Cardiac fibroblast (primary cell): Measurements from ENCODE around the gene ATG10.

Experiments
- DNase-seq, 2 donors: peaks; one replicate each; pipeline versions ENCODE4 v3.0.0 to v3.0.0-alpha.2; 2010; ENCODE audit warnings: low read depth in 2 of 2
- H3K4me3 ChIP-seq, 2 donors: replicated peaks in 1 of 2; 1 replicate in 1 of 2; 2 replicates in 1 of 2; pipeline ENCODE4 v1.5.1; 2011; ENCODE audit warnings: low read depth in 2 of 2, low read length in 2 of 2, mild to moderate bottlenecking in 2 of 2, moderate library complexity in 1 of 2
- TF ChIP-seq, protein P1 (sequence below): IDR thresholded peaks from one replicate; pipeline ENCODE4 v1.5.1; 2011; ENCODE audit warnings: low read depth, mild to moderate bottlenecking, low read length, inconsistent platforms

The ATG10 gene

DNA sequence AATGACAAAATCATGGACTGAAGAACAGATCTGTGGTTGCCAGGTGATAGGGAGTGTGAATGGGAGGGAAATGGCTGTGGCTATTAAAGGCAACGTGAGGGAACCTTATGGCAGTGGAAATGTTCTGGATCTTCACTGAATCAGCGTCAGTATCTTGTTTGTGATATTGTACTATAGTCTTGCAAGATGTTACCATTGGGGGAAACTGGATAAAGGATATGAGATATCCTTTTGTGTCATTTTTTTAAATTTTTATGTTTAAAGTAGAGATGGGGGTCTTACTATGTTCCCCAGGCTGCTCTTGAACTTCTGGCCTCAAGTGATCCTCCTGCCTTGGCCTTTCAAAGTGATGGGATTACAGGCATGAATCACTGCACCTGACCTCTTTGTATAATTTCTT is 210.8 kb downstream of the ATG10 start:
- H3K4me3 ChIP-seq: no peak overlapping the region
- TF ChIP-seq, protein P1, sequence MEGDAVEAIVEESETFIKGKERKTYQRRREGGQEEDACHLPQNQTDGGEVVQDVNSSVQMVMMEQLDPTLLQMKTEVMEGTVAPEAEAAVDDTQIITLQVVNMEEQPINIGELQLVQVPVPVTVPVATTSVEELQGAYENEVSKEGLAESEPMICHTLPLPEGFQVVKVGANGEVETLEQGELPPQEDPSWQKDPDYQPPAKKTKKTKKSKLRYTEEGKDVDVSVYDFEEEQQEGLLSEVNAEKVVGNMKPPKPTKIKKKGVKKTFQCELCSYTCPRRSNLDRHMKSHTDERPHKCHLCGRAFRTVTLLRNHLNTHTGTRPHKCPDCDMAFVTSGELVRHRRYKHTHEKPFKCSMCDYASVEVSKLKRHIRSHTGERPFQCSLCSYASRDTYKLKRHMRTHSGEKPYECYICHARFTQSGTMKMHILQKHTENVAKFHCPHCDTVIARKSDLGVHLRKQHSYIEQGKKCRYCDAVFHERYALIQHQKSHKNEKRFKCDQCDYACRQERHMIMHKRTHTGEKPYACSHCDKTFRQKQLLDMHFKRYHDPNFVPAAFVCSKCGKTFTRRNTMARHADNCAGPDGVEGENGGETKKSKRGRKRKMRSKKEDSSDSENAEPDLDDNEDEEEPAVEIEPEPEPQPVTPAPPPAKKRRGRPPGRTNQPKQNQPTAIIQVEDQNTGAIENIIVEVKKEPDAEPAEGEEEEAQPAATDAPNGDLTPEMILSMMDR: no peak
- DNase-seq: no peak

DNA sequence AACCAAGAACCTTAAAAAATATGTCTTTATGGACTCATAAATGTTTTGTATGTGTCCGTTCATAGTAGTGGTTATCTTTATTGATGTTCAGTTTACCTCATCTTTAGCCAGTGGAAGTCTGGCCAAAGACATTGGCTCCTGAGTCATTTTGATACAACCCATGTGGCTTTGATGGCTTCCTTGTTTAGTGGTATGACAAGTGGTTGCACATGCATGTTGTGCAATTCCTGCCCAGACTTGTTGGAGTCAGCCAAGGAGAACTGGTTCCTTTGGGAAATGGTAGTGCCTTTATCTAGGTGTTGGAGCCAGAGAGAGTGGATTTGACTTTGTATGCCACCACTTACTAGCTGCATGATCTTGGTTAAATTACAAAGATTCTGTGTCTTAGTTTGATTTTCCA is 212.0 kb downstream of the ATG10 start:
- TF ChIP-seq, protein P1: no peak

DNA sequence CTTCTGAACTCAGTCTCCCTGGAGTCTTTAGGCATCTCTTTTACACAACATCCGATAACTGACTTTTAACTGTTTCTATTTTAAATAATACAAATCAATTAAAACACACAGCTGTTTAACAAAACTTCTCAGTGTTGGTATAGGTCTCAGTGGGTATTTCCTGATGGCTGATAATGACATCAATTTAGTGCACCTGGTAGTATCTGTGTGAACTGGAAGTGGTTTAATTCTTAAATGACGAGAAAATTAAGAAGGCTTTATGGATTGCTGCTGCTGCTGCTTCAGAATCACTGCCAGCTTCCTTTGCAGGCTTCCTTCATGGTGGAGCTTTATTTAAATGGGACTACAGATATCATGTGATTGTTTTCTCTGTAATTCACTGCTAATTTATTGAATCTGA is 214.0 kb downstream of the ATG10 start:
- DNase-seq: no peak
- TF ChIP-seq, protein P1: no peak
- H3K4me3 ChIP-seq: no peak overlapping the region

More for the DNA sequence above, 212.0 kb downstream of the ATG10 start:
- DNase-seq: peak; percentile 59 to 63
- no peak overlapping the region for H3K4me3 ChIP-seq

DNA sequence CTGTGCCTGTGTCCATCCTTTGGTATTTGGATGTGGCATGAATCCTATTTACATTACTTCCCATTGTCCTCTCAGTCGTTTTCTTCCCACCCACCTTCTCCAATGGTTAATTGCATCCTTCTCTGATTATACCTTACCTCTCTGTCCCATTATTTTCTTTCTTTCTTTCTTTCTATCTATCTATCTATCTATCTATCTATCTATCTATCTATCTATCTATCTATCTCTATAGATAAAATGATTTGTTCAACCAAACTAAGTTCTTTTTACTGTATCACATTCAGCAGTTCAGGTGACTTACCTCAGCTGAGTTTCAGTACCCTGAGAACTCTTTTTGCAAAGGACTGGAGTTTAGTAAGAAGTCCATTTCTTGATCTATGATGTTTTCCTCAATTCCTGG is 225.7 kb downstream of the ATG10 start:
- no peak for DNase-seq
- TF ChIP-seq, protein P1: no peak
- no peak overlapping the region for H3K4me3 ChIP-seq

DNA sequence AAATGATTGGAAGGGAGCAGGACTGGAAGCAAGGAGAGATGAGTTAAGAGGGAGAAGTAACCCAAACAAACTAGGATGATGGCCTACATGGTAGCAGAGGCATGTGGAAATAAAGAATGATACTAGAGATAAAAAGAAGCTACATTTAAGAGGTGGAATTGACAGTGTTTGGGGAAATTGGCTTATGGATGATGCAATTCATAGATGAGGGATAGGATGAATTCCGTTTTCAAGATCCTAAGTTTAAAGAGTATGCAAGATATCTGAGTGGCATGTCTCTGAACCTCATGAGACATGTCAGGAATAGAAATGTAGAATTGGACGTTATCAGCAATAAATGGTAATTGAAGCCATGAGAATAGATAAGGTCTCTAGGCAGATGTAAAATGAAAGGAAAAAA is 232.7 kb downstream of the ATG10 start:
- TF ChIP-seq, protein P1: no peak
- DNase-seq: no peak
- no peak overlapping the region for H3K4me3 ChIP-seq

DNA sequence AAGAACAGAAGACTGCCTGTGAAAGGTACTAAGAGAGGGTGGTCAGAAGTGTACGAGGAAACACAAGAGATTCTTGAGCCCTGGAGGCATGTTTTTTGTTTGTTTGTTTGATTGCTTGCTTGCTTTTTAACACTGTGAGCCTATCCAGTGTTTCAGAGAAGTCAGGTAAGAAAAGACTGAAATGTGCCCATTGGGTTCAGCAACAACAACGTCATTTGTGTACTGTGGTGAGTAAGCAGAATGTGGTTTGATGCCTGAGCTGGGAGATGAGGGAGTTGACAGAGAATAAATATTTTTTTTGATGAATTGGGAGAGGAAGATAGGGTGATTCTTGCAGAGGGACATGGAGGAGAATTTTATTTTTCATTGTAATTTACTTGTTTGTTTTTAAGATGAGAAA is 233.2 kb downstream of the ATG10 start:
- TF ChIP-seq, protein P1: no peak
- H3K4me3 ChIP-seq: no peak overlapping the region
- no peak for DNase-seq

DNA sequence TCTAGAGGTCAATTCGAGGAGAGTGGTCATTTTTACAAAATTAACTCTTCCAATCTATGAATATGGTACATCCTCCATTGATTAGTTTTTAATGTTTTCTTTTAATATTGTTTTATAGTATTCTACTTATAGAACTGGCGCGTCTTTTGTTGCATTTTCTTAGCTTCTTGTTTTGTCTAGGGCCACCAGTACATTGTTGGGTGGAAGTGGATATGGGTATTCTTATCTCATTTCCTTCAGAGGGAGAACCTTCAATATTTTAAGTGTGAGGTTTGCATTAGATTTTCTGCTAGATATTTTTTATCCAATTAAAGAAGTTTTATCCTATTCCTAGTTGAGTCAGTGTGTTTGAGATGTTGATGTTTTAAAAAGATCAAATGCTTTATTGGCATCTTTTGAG is 236.5 kb downstream of the ATG10 start:
- DNase-seq: no peak
- TF ChIP-seq, protein P1: no peak

More for the DNA sequence above, 236.5 kb downstream of the ATG10 start:
- no peak overlapping the region for H3K4me3 ChIP-seq
